Hematopoietic multipotent progenitor cell treated with erythropoietin and hydrocortisone succinate and interleukin-3 and kit ligand, for 6 days (in vitro differentiated cells): Measurements from ENCODE around the gene APOA1.

Source experiments
- DNase-seq: peaks from one replicate; pipeline ENCODE4 v3.0.0-alpha.2; 2015

The APOA1 gene

GRCh38 chr11:116786966-116787365 is 50.5 kb downstream of the APOA1 start:
- no peak for DNase-seq

GRCh38 chr11:116786326-116786725 is 51.1 kb downstream of the APOA1 start:
- no peak for DNase-seq
